Keratinocyte (primary cell): ENCODE data around the gene CCDC24. TPM values are rescaled to one million over a fixed set of nuclear protein-coding genes. Genes with fewer than 3 reads are reported as not detected.

ENCODE experiments used
- DNase-seq: peaks from one replicate; pipeline ENCODE4 v3.0.0-alpha.2; 2011; ENCODE audit warnings: low read depth, missing footprints, low spot score
- FAIRE-seq: peaks from 2 replicates; lab custom pipeline; 2011; peaks lifted over from hg19 to GRCh38; lab: Jason Lieb, UNC
- H2AFZ ChIP-seq: 2 replicates; pipeline ENCODE4 v1.6.0; 2012; ENCODE audit warnings: low read length, control low read depth, inconsistent platforms; ENCODE audit not compliant: control insufficient read depth
- H3K27ac ChIP-seq: 2 replicates; pipeline ENCODE4 v1.5.1; 2011; ENCODE audit warnings: low read length; ENCODE audit not compliant: control insufficient read depth, insufficient read depth
- H3K27me3 ChIP-seq: 3 replicates; pipeline ENCODE4 v1.6.0; 2011; ENCODE audit warnings: low read length; ENCODE audit not compliant: control insufficient read depth, insufficient read depth; ENCODE audit errors: extremely low read depth
- H3K36me3 ChIP-seq, 2 experiments: 2 replicates in 1 of 2; 3 replicates in 1 of 2; pipeline ENCODE4 v1.5.1; 2011; ENCODE audit warnings: low read length in 2 of 2, mild to moderate bottlenecking in 1 of 2; ENCODE audit not compliant: control insufficient read depth in 2 of 2, insufficient read depth in 2 of 2; ENCODE audit errors: extremely low read depth in 1 of 2
- H3K4me1 ChIP-seq: 3 replicates; pipeline ENCODE4 v1.5.1; 2011; ENCODE audit warnings: low read length; ENCODE audit not compliant: control insufficient read depth, insufficient read depth; ENCODE audit errors: extremely low read depth
- H3K4me2 ChIP-seq: 3 replicates; pipeline ENCODE4 v1.6.0; 2011; ENCODE audit warnings: low read depth, low read length; ENCODE audit not compliant: control insufficient read depth, insufficient read depth; ENCODE audit errors: extremely low read depth
- H3K4me3 ChIP-seq, 3 experiments: fragments of 200-600 bp in 1 of 3; sonication (generic) in 1 of 3; 2 replicates in 2 of 3; 3 replicates in 1 of 3; pipeline ENCODE4 v1.5.1; 2011 to 2016; ENCODE audit warnings: low read length in 3 of 3, mild to moderate bottlenecking in 3 of 3, control low read depth in 2 of 3, inconsistent platforms in 1 of 3, low read depth in 1 of 3, mixed read lengths in 1 of 3, mixed run types in 1 of 3, moderate library complexity in 1 of 3; ENCODE audit not compliant: control insufficient read depth in 2 of 3, insufficient read depth in 2 of 3; ENCODE audit errors: extremely low read depth in 1 of 3
- H3K79me2 ChIP-seq: 2 replicates; pipeline ENCODE4 v1.6.0; 2012; ENCODE audit warnings: low read length; ENCODE audit not compliant: control insufficient read depth, insufficient read depth
- H3K9ac ChIP-seq: 3 replicates; pipeline ENCODE4 v1.6.0; 2011; ENCODE audit warnings: low read length; ENCODE audit not compliant: control insufficient read depth, insufficient read depth; ENCODE audit errors: extremely low read depth
- H3K9me1 ChIP-seq: 3 replicates; pipeline ENCODE4 v1.6.0; 2011; ENCODE audit warnings: low read length; ENCODE audit not compliant: control insufficient read depth, insufficient read depth; ENCODE audit errors: extremely low read depth
- H3K9me3 ChIP-seq: 2 replicates; pipeline ENCODE4 v1.5.1; 2012; ENCODE audit warnings: low read depth, low read length; ENCODE audit not compliant: control insufficient read depth
- H4K20me1 ChIP-seq: 3 replicates; pipeline ENCODE4 v1.6.0; 2011; ENCODE audit warnings: low read length; ENCODE audit not compliant: control insufficient read depth, insufficient read depth; ENCODE audit errors: extremely low read depth
- EZH2 ChIP-seq: IDR thresholded peaks from one replicate; pipeline ENCODE4 v1.6.1; 2012; ENCODE audit warnings: inconsistent platforms, mild to moderate bottlenecking, low read length, moderate library complexity
- dilution Hi-C: fragments of 300-500 bp; cut with MboI; formaldehyde crosslinking; loops from one replicate; pipeline ENCODE4 v1.7.0; 2020; ENCODE audit warnings: low sequenced_read_pairs; ENCODE audit not compliant: extremely low pct_ligation_motif_present
- polyA plus RNA-seq, 5 experiments: library from polyadenylated mRNA; depleted of rRNA in 3 of 5; stranded (reverse) in 3 of 5; stranded (forward) in 1 of 5; unstranded in 1 of 5; fragments of >200 nt; gene quantifications; 1 replicate in 1 of 5; 2 replicates in 3 of 5; 3 replicates in 1 of 5; pipeline versions ENCODE4 v1.2.1 to v1.2.3, GENCODE V29; 2011 to 2012; ENCODE audit warnings: missing spikeins in 2 of 5, low read depth in 1 of 5, low replicate concordance in 1 of 5
- TF ChIP-seq, protein P1 (sequence below), 3 experiments: IDR thresholded peaks in 1 of 3; conservative IDR thresholded peaks in 1 of 3; optimal IDR thresholded peaks in 1 of 3; 2 replicates in 2 of 3; 3 replicates in 1 of 3; pipeline versions ENCODE3 to v1.5.1; 2011; ENCODE audit warnings: low read length in 3 of 3, mild to moderate bottlenecking in 3 of 3, moderate library complexity in 2 of 3, control low read depth in 1 of 3, inconsistent platforms in 1 of 3; ENCODE audit not compliant: insufficient read depth in 2 of 3; ENCODE audit errors: extremely low read depth in 1 of 3

The CCDC24 gene
- polyA plus RNA-seq, 1 donor (not counting 4 experiments of a cell fraction or from before 2014, with no cell fraction given), result 5.2 TPM

DNA sequence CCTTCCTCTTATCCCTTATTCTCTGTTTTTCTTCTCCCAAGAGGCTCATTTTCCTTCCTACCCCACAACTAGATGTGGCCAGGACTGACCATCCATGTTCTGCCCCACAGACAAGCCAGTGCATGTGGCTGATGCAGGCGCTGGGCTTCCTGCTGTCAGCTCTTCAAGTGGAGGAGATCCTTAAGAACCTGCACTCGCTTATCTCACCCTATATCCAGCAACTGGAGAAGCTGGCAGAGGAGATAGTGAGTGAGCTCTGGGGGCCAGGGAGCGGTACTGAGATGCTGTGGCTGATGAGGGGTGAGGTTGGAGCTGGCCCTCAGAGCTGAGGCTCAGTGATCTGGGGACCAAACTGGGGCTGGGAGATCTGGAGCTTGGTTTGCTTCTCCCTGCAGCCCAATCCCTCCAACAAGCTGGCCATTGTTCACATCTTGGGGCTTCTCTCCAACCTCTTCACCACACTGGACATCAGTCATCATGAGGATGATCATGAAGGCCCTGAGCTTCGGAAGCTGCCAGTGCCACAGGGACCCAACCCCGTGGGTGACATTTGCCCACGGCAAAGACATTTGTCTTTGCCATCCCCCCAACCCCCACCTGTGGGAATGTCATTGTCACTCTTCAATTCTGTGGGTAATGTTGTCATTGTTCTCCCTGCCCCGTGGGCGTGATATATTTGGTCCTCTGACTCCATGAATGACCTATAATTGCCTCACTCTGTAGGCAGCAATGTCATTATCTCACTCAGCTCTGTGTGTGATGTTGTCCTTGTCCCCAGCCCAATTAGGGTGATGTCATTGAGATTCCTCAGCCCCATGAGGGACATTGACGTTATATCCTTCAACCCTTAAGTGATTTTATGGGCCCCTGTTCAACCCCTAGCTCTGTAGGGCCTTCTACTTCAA lies 32.8 kb upstream of the CCDC24 start:
- H3K9ac ChIP-seq, result no peak overlapping the region
- H2AFZ ChIP-seq, result no peak overlapping the region
- DNase-seq, result no peak
- no peaks in the 10 kb centered on the region for H4K20me1 ChIP-seq
- H3K4me3 ChIP-seq, result no peak overlapping the region
- H3K27me3 ChIP-seq, result no peaks in the 10 kb centered on the region
- H3K9me1 ChIP-seq, result no peaks in the 10 kb centered on the region
- TF ChIP-seq, protein P1, sequence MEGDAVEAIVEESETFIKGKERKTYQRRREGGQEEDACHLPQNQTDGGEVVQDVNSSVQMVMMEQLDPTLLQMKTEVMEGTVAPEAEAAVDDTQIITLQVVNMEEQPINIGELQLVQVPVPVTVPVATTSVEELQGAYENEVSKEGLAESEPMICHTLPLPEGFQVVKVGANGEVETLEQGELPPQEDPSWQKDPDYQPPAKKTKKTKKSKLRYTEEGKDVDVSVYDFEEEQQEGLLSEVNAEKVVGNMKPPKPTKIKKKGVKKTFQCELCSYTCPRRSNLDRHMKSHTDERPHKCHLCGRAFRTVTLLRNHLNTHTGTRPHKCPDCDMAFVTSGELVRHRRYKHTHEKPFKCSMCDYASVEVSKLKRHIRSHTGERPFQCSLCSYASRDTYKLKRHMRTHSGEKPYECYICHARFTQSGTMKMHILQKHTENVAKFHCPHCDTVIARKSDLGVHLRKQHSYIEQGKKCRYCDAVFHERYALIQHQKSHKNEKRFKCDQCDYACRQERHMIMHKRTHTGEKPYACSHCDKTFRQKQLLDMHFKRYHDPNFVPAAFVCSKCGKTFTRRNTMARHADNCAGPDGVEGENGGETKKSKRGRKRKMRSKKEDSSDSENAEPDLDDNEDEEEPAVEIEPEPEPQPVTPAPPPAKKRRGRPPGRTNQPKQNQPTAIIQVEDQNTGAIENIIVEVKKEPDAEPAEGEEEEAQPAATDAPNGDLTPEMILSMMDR (optimal IDR thresholded peaks at IDR 0.05 in 1 of 3, IDR thresholded peaks at IDR 0.05 in 1 of 3, conservative IDR thresholded peaks at IDR 0.05 in 1 of 3; ENCODE audit: extremely low read depth in 1 of 3, insufficient read depth in 2 of 3, low read length in 3 of 3), result no peak
- TF ChIP-seq EZH2, result no peak
- no peak overlapping the region for H3K4me2 ChIP-seq
- H3K79me2 ChIP-seq, result peaks cover 8% of the 10 kb centered on the region
- dilution Hi-C loops, result no loop called here
- no peaks in the 10 kb centered on the region for H3K4me1 ChIP-seq
- H3K36me3 ChIP-seq, result peaks cover 51 to 53% of the 10 kb centered on the region in 2 experiments
- FAIRE-seq, result no peak
- no peaks in the 10 kb centered on the region for H3K9me3 ChIP-seq
- H3K27ac ChIP-seq, result no peak overlapping the region

DNA sequence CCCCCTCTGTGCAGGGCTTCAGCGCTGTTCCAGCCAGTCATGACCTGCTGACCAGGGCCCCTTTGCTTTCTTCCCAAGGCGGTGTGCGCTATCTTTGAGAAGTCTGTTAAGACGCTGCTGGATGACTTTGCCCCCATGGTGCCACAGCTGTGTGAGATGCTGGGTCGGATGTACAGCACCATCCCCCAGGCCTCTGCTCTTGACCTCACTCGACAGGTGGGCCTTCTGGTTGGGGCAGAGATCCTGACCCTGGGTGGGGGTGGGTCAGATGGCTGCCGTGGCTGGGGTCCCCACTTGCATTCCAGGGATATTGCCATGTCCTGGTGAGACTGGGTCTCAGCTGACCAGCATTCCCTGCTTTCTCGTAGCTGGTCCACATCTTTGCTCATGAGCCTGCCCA lies 30.6 kb upstream of the CCDC24 start:
- Histone ChIP-seq H3K4me2 (no peak overlapping the region), H3K27ac (no peak overlapping the region), H3K36me3 (peaks cover 48 to 58% of the 10 kb centered on the region in 2 experiments), H4K20me1 (no peaks in the 10 kb centered on the region), H3K9me3 (no peaks in the 10 kb centered on the region), H3K27me3 (no peaks in the 10 kb centered on the region), H2AFZ (no peak overlapping the region), H3K4me3 (no peak overlapping the region), H3K79me2 (no peaks in the 10 kb centered on the region), H3K4me1 (no peaks in the 10 kb centered on the region), H3K9me1 (no peaks in the 10 kb centered on the region), H3K9ac (no peak overlapping the region)
- no peak for FAIRE-seq
- TF ChIP-seq, protein P1 (optimal IDR thresholded peaks at IDR 0.05 in 1 of 3, IDR thresholded peaks at IDR 0.05 in 1 of 3, conservative IDR thresholded peaks at IDR 0.05 in 1 of 3; ENCODE audit: extremely low read depth in 1 of 3, insufficient read depth in 2 of 3, low read length in 3 of 3), result no peak
- no peak for TF ChIP-seq EZH2
- dilution Hi-C loops, result no loop called here
- DNase-seq, result no peak
